Psoas muscle (tissue), 8 donors: Measurements from ENCODE around the gene POLDIP3. TPM values are rescaled to one million over a fixed set of nuclear protein-coding genes. Genes with fewer than 3 reads are reported as not detected.
A peak's percentile ranks its signal among the peaks of the same experiment; 100 is the strongest.
"Not testable (repeated sequence)": the region's sequence is repeated elsewhere in the genome, so short reads cannot be mapped to it uniquely, and the experiment has no call there.

Experiments
- ATAC-seq, 4 donors: fragments of 200-7000 bp; cut with Tn5 transposase; one replicate each; pipeline ENCODE4 v1.9.1; 2020; ENCODE audit warnings: moderate library complexity in 3 of 4, mild to moderate bottlenecking in 2 of 4
- DNase-seq, 2 donors: peaks; one replicate each; pipeline ENCODE4 v3.0.0-alpha.2; 2020
- H3K27ac ChIP-seq: fragments of 200-600 bp; one replicate; pipeline ENCODE4 v1.8.0; 2022
- H3K27me3 ChIP-seq, 3 donors: fragments of 200-600 bp in 1 of 3; one replicate each; pipeline versions ENCODE4 v1.6.1 to v1.8.0; 2013 to 2022; ENCODE audit warnings: low read length in 2 of 3, mild to moderate bottlenecking in 2 of 3, moderate library complexity in 1 of 3; ENCODE audit not compliant: insufficient read depth in 3 of 3
- H3K36me3 ChIP-seq, 2 donors: fragments of 200-600 bp in 1 of 2; one replicate each; pipeline versions ENCODE4 v1.6.1 to v1.8.0; 2013 to 2022; ENCODE audit warnings: low read depth in 1 of 2, mild to moderate bottlenecking in 1 of 2, moderate library complexity in 1 of 2; ENCODE audit not compliant: insufficient read depth in 1 of 2
- H3K4me1 ChIP-seq: fragments of 200-600 bp; one replicate; pipeline ENCODE4 v1.8.0; 2022
- H3K4me3 ChIP-seq: fragments of 200-600 bp; one replicate; pipeline ENCODE4 v1.8.0; 2022; ENCODE audit warnings: mild to moderate bottlenecking
- H3K9me3 ChIP-seq: fragments of 200-600 bp; one replicate; pipeline ENCODE4 v1.8.0; 2022
- CTCF ChIP-seq: fragments of 200-600 bp; IDR thresholded peaks from one replicate; pipeline ENCODE4 v1.8.0; 2022; ENCODE audit warnings: antibody characterized with exemption
- WGBS, 3 donors: extraction: QIAGEN DNeasy Blood & Tissue Kit; methylation state at CpG; one replicate each; pipeline versions ENCODE4 v1.1.6 to v1.1.7; 2013; 5-methylcytosine and 5-hydroxymethylcytosine counted together
- intact Hi-C, 2 donors: fragments of 100-400 bp; cut with DNase I; formaldehyde crosslinking; loops; one replicate each; pipeline versions ENCODE4 v1.11.0 to v1.14.2; 2022
- polyA plus RNA-seq, 3 donors: library from polyadenylated mRNA; stranded (reverse); fragments of 200-250 nt; gene quantifications; one replicate each; pipeline ENCODE4 v1.2.3, GENCODE V29; 2013
- total RNA-seq, 4 donors: library from RNA; stranded (reverse); fragmentation: NEBNext Ultra II Directional in 2 of 4; extraction: Animal tissue kit (Norgen Biotek cat#: 25700) in 2 of 4; gene quantifications; one replicate each; pipeline versions ENCODE4 v1.2.1 to v1.2.4, GENCODE V29; 2021 to 2023
- donor health status: healthy with polysubstance abuse.
- donor health status: DM: no; HTN: no; CAD: no; lungs with moderate emphysema.
- donor health status: Bipolar disorder and iron deficiency.
- donor health status: healthy.
- donor health status: DM: yes; HTN: yes; CAD: no.
- donor health status: DM: no; HTN: no; CAD: no.
- donor health status: DM: no; HTN: no; CAD: no.
- donor health status: DM: yes; HTN: yes; CAD: no.

POLDIP3 gene
- total and polyA plus RNA-seq, 7 donors = 25.0 to 47.1 (median 32.6) TPM

- peaks cover 0 to 51% of the 10 kb centered on the region in 2 donors for H3K36me3 ChIP-seq
- 75 to 87% (median 80%) methylated on average over 15 of the region's 15 CpGs for WGBS, 3 donors
Measured at GRCh38 chr22:42577623-42578240, 37.0 kb downstream of the POLDIP3 start.

GRCh38 chr22:42577141-42577540 is 37.5 kb downstream of the POLDIP3 start:
- intact Hi-C loops, H3K4me3 ChIP-seq, H3K9me3 ChIP-seq, H3K27ac ChIP-seq, H3K27me3 ChIP-seq, H3K4me1 ChIP-seq, ATAC-seq, DNase-seq: not testable (repeated sequence)
- 58 to 76% (median 63%) methylated on average over 8 of the region's 9 CpGs for WGBS, 3 donors
- peaks cover 0 to 56% of the 10 kb centered on the region in 2 donors for H3K36me3 ChIP-seq

More at GRCh38 chr22:42577623-42578240, 37.0 kb downstream of the POLDIP3 start:
- TF ChIP-seq CTCF = no peak
- Histone ChIP-seq H3K27ac (no peak overlapping the region), H3K4me3 (no peak overlapping the region), H3K4me1 (peaks cover 4% of the 10 kb centered on the region), H3K9me3 (no peaks in the 10 kb centered on the region), H3K27me3 (no peaks in the 10 kb centered on the region)
- ATAC-seq = no peak
- intact Hi-C loops = no loop called here
- no peak for DNase-seq

- H3K4me1 ChIP-seq, H3K9me3 ChIP-seq, DNase-seq, H3K27ac ChIP-seq, H3K27me3 ChIP-seq, H3K4me3 ChIP-seq, intact Hi-C loops: not testable (repeated sequence)
- peaks cover 0 to 66% of the 10 kb centered on the region in 2 donors for H3K36me3 ChIP-seq
- ATAC-seq = peak in 1 of 4 donors; percentile 9
- WGBS, 3 donors = 87 to 95% (median 88%) methylated on average over 21 to 26 of the region's 30 CpGs
Measured at GRCh38 chr22:42575996-42576574, 38.6 kb downstream of the POLDIP3 start.

- peaks cover 0 to 71% of the 10 kb centered on the region in 2 donors for H3K36me3 ChIP-seq
- DNase-seq, H3K27ac ChIP-seq: not testable (repeated sequence)
Measured at GRCh38 chr22:42574468-42574867, 40.2 kb downstream of the POLDIP3 start.

GRCh38 chr22:42574046-42574445 is 40.6 kb downstream of the POLDIP3 start:
- peak in 2 of 4 donors; percentile 3 to 12 for ATAC-seq
- DNase-seq, H3K4me3 ChIP-seq, H3K4me1 ChIP-seq, H3K27me3 ChIP-seq, H3K9me3 ChIP-seq, H3K27ac ChIP-seq, intact Hi-C loops: not testable (repeated sequence)
- peaks cover 0 to 68% of the 10 kb centered on the region in 2 donors for H3K36me3 ChIP-seq
- WGBS, 3 donors = 92 to 100% methylated on average over 1 of the region's 1 CpG; no CpG with 5 or more reads in 1 of the 3 donors

More at GRCh38 chr22:42574468-42574867, 40.2 kb downstream of the POLDIP3 start:
- H3K27me3 ChIP-seq, H3K4me1 ChIP-seq, H3K4me3 ChIP-seq, intact Hi-C loops, ATAC-seq, H3K9me3 ChIP-seq: not testable (repeated sequence)
- WGBS, 3 donors = 88 to 94% (median 91%) methylated on average over 16 to 17 of the region's 21 CpGs

- intact Hi-C loops, DNase-seq, H3K27me3 ChIP-seq, H3K4me1 ChIP-seq, H3K4me3 ChIP-seq, H3K9me3 ChIP-seq, ATAC-seq, H3K27ac ChIP-seq: not testable (repeated sequence)
- H3K36me3 ChIP-seq = peaks cover 0 to 45% of the 10 kb centered on the region in 2 donors
- 86 to 91% (median 87%) methylated on average over 9 to 12 of the region's 12 CpGs for WGBS, 3 donors
Measured at GRCh38 chr22:42571068-42571467, 43.6 kb downstream of the POLDIP3 start.

GRCh38 chr22:42570580-42570979 is 44.1 kb downstream of the POLDIP3 start:
- H3K36me3 ChIP-seq = peaks cover 0 to 43% of the 10 kb centered on the region in 2 donors
- H3K27ac ChIP-seq, H3K27me3 ChIP-seq, H3K4me1 ChIP-seq, H3K9me3 ChIP-seq, H3K4me3 ChIP-seq, intact Hi-C loops, ATAC-seq, DNase-seq: not testable (repeated sequence)
- 81 to 94% (median 83%) methylated on average over 8 to 9 of the region's 9 CpGs for WGBS, 3 donors

GRCh38 chr22:42567950-42568349 is 46.7 kb downstream of the POLDIP3 start:
- H3K9me3 ChIP-seq, H3K4me3 ChIP-seq, ATAC-seq, H3K27me3 ChIP-seq, intact Hi-C loops, DNase-seq, H3K27ac ChIP-seq, H3K4me1 ChIP-seq: not testable (repeated sequence)
- 71 to 83% (median 72%) methylated on average over 5 of the region's 6 CpGs for WGBS, 3 donors
- peaks cover 0 to 29% of the 10 kb centered on the region in 2 donors for H3K36me3 ChIP-seq
